HG03280 (cell line): ENCODE measurements around the gene RFTN1.
"Not testable (repeated sequence)": the region's sequence is repeated elsewhere in the genome, so short reads cannot be mapped to it uniquely, and the experiment has no call there.

ENCODE experiments used
- ATAC-seq: cut with Tn5 transposase; IDR thresholded peaks from one replicate; pipeline ENCODE4 v1.9.1; 2021; ENCODE audit warnings: mild to moderate bottlenecking, moderate library complexity; ENCODE audit not compliant: unreplicated experiment

RFTN1 gene

DNA sequence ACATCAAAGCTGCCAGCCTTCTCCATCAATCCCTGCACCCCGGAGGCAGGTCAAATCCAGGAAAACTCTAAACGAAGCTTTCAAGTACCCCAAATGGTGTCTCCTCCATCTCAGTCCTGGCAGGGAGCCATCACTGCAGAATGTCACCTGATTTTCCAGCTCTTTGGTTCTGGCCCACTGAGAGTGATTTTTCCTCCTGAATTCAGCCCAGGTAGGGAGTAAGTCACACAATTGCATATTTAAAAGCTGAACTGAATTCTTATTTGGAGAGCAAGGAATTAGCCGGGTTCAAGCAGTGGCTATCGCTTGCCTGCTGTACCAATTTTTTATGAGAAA lies 5.3 kb downstream of the RFTN1 start:
- no peak for ATAC-seq

DNA sequence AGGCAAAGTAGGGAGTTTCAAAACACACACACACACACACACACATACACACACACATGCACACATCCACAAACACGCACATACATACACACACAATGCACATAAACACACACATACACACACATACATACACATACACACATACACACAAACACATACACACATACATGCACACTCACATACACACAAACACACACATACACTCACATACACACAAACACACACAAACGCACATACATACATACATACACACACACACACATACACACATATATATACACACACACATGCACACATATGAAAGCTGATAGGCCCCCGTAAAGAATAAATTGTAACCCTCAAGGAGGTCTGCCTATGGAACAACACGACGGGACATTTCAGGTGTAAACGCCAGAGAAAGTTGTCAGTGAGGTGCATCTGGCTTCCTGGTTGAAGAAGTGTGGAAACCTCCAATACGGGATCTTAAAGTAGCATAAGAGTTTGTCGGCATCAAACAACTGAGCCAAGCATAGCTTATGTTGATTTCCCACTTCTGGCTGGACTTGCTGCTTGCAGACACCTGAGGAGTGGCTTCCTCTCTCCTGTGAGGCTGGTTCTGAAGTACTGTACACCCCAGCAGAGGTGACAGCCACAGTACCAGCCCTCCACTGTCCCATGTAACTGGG lies 5.8 kb downstream of the RFTN1 start:
- no peak for ATAC-seq

- no peak for ATAC-seq
These were observed 6.5 kb downstream of the RFTN1 start for GRCh38 chr3:16506884-16507577.

DNA sequence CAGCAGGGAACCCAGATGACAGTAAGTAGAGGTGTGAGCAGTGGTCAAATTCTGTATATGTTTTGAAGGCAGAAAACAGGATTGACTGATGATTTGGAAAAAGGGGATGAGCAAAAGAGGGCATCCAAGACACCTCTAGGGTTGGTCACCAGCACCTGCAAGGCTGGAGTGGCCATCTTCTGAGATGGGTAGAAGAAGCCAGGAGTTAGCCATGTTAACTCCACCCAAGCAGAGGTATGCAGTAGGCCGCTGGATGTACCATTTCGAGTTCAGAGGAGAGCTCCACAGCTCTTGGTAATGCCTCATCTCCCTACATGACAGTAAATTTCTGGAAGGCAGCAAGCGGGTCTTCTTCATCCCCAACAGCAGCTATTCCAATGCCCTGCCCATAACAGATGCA lies 7.0 kb downstream of the RFTN1 start:
- ATAC-seq = no peak

- no peak for ATAC-seq
These were observed 8.8 kb downstream of the RFTN1 start for GRCh38 chr3:16504692-16505091.

DNA sequence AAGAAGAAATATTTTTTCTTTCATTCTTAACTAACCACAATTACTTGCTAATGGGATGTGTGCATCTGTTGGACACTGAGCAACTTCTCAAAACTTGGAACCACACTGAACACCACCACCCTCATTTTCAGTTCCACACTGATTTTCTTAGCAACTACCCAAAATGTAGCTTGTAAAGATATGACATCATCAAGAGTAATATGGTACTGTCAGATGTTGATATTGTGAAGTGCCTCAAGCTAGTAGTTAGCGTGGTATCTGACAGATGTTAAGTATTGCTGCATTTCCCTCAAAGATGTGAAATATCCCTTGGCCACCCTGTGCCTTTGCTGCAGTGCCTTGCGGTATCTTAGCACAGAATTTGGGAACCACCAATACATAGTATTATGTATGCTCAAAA lies 9.3 kb downstream of the RFTN1 start:
- ATAC-seq = peak; percentile 86

DNA sequence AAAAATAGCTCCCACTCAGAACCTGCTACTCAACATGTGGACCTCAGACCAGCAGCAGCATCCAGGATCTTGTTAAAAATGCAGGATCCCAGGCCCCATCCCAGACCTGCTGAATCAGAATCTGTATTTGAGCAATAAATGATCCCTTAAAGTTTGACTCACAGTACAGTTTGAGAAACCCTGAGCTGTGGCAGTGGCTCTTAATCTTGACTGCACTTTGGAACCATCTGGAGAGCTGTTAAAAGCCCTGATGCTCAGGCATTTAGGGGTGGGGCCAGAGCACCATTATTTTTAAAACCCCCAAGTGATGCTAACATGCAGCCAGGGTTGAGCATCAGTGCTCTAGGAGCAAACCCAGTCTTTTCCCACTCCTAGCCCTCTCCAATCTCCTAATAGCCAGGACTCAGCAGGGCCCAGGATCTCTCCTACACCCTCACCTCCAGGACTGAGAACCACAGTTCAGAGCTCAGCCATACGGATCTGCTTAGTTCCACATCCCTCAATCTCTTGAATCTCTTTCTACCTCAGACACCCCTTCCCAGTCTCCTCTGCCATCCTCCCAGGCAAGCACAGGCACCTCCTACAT lies 10.2 kb downstream of the RFTN1 start:
- no peak for ATAC-seq

- ATAC-seq = no peak
These were observed 11.1 kb downstream of the RFTN1 start for GRCh38 chr3:16502347-16502908.

- ATAC-seq = no peak
These were observed 12.1 kb downstream of the RFTN1 start for GRCh38 chr3:16501376-16501775.

DNA sequence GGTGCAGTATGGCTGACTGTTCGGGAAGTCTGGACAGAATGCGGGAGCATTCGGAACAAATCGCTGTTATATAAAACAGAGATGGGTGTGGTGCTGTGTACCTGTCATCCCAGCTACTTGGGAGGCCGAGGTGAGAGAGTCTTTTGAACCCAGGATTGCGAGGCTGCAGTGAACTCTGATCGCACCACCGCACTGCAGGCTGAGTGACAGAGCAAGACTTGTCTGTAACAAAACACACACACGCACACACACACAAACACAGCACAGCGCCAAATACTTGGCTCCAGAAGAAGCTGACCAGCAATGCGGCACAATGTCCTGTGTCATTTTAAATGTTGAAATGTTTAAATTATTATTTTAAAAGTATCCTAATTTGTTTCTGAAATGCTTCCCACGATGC lies 12.6 kb downstream of the RFTN1 start:
- ATAC-seq = no peak

- ATAC-seq = no peak
These were observed 13.4 kb downstream of the RFTN1 start for GRCh38 chr3:16500093-16500492.

- no peak for ATAC-seq
These were observed 14.1 kb downstream of the RFTN1 start for GRCh38 chr3:16499351-16499750.

DNA sequence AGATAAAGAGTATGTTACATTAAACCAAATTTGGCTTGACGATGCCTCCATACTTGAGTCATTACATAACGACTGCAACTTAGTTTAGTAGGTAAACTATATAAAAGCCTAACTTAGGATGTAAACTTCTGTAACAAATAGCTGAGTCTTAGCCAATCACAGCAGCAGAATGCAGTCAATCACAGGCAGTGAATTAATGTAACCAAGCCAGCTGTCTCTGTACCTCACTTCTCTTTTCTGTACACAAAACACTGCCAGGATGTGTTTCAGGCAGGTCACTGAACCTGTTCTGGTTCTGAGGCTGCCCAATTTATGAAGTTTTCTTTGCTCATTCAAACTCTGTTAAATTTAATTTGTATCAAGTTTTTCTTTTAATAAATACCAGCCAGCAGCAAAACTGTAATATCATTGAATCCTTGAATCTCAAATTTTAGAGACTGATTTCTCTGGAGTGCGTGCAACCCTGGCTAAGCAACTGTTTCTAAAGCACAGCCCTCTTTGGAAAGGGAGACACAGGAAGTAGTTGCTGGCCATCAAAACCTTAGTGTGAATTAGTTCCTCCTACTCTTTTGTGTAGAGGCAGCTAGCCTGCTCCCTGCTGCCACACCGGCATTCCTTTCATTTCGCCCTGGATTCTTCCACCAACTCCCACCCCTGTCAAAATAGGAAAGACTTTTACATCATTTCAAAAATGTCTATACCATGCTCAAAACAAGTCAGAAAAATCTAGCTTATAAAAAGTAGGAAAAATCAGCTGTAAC lies 15.2 kb downstream of the RFTN1 start:
- ATAC-seq = peak; percentile 37

GRCh38 chr3:16496408-16497222 lies 16.9 kb downstream of the RFTN1 start:
- ATAC-seq = peak; percentile 63

- ATAC-seq = peak; percentile 28
These were observed 17.5 kb downstream of the RFTN1 start for GRCh38 chr3:16496008-16496407.

- no peak for ATAC-seq
These were observed 18.6 kb downstream of the RFTN1 start for GRCh38 chr3:16494814-16495431.

- ATAC-seq = no peak
These were observed 19.4 kb downstream of the RFTN1 start for GRCh38 chr3:16494094-16494493.

DNA sequence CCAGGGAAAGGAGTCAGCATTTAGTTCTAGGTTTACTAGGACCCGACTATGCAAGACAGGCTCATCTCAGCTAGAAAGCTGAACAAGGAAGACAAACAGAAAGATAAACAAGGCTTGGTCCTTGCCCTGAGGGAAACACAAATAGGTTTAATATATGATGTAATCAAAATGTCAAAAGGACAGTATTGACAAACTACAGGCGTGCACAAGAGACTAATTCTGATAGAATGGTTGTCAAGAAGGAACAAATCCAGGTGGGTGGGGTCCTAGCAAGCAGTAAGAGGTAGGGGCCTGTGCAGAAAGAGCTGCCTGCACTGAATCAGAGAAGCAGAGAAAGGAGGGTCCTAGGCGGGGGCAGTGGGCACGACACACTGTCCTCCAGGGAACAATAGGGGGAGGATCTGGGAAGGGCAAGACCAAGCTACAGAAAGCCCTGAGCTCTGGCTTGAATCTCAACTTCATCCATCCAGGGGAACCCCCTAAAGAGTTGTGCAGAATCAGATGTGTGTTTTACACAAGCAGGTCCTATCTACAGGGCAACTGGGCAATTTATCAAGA lies 23.4 kb downstream of the RFTN1 start:
- no peak for ATAC-seq

DNA sequence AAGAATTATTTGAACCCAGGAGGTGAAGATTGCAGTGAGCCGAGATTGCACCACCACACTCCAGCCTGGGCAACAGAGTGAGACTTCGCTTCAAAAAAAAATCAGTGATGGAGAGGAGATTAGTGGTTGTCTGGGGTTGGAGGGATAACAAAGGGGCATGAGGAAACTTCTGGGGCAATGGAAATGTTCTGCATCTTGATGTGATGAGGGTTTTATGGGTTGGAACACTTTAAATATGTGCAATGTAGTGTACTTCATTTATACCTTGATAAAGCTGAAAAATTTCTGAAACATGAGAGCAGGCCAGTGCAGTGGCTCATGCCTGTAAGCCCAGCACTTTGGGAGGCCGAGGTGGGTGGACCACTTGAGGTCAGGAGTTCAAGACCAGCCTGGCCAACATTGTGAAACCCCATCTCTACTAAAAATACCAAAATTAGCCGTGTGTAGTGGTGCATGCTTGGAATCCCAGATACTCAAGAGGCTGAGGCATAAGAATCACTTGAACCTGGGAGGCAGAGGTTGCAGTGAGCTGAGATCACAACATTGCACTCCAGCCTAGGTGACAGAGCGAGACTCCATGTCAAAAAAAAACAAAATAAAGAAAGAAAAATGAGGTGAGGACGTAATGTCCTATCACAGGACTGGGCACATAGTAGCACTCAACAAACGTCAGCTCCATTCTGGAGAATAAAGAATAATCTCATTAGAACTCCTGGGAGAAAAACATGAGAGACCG lies 24.0 kb downstream of the RFTN1 start:
- ATAC-seq = not testable (repeated sequence)
